AG04449 (cell line): ENCODE measurements around the gene NLGN1.

Experiments
- CTCF ChIA-PET: fragments of 350-600 bp; formaldehyde crosslinking; extraction: SDS; loops from one replicate; lab custom pipeline; 2021; ENCODE audit warnings: antibody characterized with exemption; lab: Yijun Ruan, JAX
- POLR2A ChIA-PET: fragments of 400-600, 350-600 bp; formaldehyde crosslinking; extraction: SDS; loops from one replicate; lab custom pipeline; 2020; ENCODE audit warnings: antibody characterized with exemption, inconsistent platforms; lab: Yijun Ruan, JAX
- DNase-seq: peaks from one replicate; pipeline ENCODE4 v3.0.0-alpha.2; 2010; ENCODE audit warnings: low read depth, low spot score
- H3K4me3 ChIP-seq: 2 replicates; pipeline ENCODE4 v1.5.1; 2011; ENCODE audit warnings: low read depth, mild to moderate bottlenecking, control low read depth, low read length
- CTCF ChIP-seq: IDR thresholded peaks from one replicate; pipeline ENCODE4 v1.5.1; 2011; ENCODE audit warnings: mild to moderate bottlenecking, moderate library complexity, low read length, control low read depth, inconsistent platforms; ENCODE audit not compliant: insufficient read depth; ENCODE audit errors: missing control alignments

Gene NLGN1

DNA sequence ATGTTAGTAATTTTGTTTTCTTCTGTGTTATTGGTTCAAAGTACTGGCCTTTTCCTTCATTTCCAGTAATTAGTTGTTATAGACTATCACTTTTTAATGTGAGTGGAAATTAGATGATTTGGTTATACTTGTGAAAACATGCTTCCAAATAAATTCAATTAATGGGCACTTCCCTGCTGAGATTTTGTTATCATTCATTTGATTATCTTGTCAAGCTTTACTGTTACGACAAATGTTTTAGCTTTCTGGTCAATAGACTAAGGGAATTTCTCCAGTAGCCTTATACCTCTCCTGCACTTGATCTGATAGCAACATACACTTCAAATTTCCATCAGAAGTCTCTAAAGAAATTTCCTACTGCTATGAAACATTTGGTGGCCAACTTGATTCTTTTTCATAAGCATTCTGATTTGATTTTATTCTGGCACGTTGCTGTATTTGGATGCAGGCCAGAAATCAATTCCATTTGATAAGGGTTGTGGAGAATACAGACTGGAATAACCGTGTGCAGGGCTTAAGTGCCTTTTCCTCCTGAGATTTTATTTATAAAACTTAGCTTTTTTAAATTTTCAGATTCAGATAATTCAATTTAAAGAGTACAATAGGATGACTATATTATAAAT, 887.8 kb downstream of the NLGN1 start:
- no peak for DNase-seq
- CTCF ChIA-PET, result no interaction called here
- H3K4me3 ChIP-seq, result no peak overlapping the region
- no peak for TF ChIP-seq CTCF
- POLR2A ChIA-PET, result no interaction called here

DNA sequence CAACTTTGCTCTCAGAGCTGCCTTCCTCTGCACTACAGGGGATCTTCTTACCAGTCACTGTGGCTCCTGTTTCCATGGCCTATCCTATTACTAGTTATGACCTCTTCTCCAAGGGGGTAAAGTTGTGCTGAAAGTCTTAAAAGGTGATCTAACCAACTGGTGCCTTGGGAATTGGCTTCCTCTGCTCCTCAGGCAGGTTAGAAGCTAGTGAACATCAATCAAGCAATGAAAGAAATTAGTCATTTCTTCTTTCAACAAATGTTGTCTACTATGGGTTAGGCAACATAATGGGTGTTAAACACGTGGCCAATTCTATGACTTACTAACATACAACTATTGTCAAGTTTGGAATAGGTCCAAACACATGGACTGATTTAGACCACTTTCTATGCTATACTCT, 890.2 kb downstream of the NLGN1 start:
- no peak overlapping the region for H3K4me3 ChIP-seq
- no peak for TF ChIP-seq CTCF
- CTCF ChIA-PET, result no interaction called here
- POLR2A ChIA-PET, result no interaction called here
- no peak for DNase-seq

- CTCF ChIA-PET, result no interaction called here
- H3K4me3 ChIP-seq, result no peak overlapping the region
Measured at GRCh38 chr3:174294616-174295015, 897.1 kb downstream of the NLGN1 start.

GRCh38 chr3:174295306-174296092, 898.0 kb downstream of the NLGN1 start:
- no peak overlapping the region for H3K4me3 ChIP-seq
- POLR2A ChIA-PET, result interaction anchor here (0.6 to 2.1 kb wide), 6 partner anchors 24 to 711 kb away, joined by 3 to 8 read pairs (median 4); no protein-coding TSS in a partner anchor
- CTCF ChIA-PET, result interaction anchor here (1.1 kb wide), 1 partner anchor 13 kb away, joined by 3 read pairs; no protein-coding TSS in a partner anchor
- DNase-seq, result peak; percentile 82
- TF ChIP-seq CTCF, result no peak

More at GRCh38 chr3:174294616-174295015, 897.1 kb downstream of the NLGN1 start:
- POLR2A ChIA-PET, result interaction anchor here (0.6 to 2.1 kb wide), 3 partner anchors 35 to 712 kb away, joined by 3 to 8 read pairs (median 4); no protein-coding TSS in a partner anchor
- no peak for TF ChIP-seq CTCF
- peak; percentile 10 for DNase-seq

- CTCF ChIA-PET, result interaction anchor here (0.6 to 1.2 kb wide), 2 partner anchors 50 to 177 kb away, joined by 3 read pairs; no protein-coding TSS in a partner anchor
Measured at GRCh38 chr3:174302746-174303315, 905.3 kb downstream of the NLGN1 start.

More at GRCh38 chr3:174302746-174303315, 905.3 kb downstream of the NLGN1 start:
- POLR2A ChIA-PET, result no interaction called here
- no peak for TF ChIP-seq CTCF
- no peak for DNase-seq
- no peak overlapping the region for H3K4me3 ChIP-seq
